Mucosa of descending colon (tissue), 3 donors: Measurements from ENCODE around the gene TP53. TPM values are rescaled to one million over a fixed set of nuclear protein-coding genes. Genes with fewer than 3 reads are reported as not detected.

ENCODE experiments used
- ATAC-seq: fragments of 200-7000 bp; cut with Tn5 transposase; one replicate; pipeline ENCODE4 v1.9.1; 2020; ENCODE audit warnings: mild to moderate bottlenecking, moderate library complexity
- DNase-seq, 3 donors: peaks; one replicate each; pipeline ENCODE4 v3.0.0-alpha.2; 2020
- H3K36me3 ChIP-seq: fragments of 200-600 bp; one replicate; pipeline ENCODE4 v1.8.0; 2021; ENCODE audit warnings: low read depth, mild to moderate bottlenecking
- H3K4me1 ChIP-seq: fragments of 200-600 bp; one replicate; pipeline ENCODE4 v1.8.0; 2021; ENCODE audit warnings: low read depth, mild to moderate bottlenecking
- H3K4me3 ChIP-seq: fragments of 200-600 bp; one replicate; pipeline ENCODE4 v1.8.0; 2021; ENCODE audit warnings: mild to moderate bottlenecking
- H3K9me3 ChIP-seq: fragments of 200-600 bp; one replicate; pipeline ENCODE4 v1.8.0; 2021; ENCODE audit warnings: mild to moderate bottlenecking
- intact Hi-C, 2 donors: fragments of 100-400 bp; cut with DNase I in 1 of 2; cut with micrococcal nuclease in 1 of 2; formaldehyde crosslinking; loops; one replicate each; pipeline versions ENCODE4 v1.11.0 to v1.11.1; 2022; cut with DNase I, micrococcal nuclease
- long read RNA-seq, 2 donors: library from polyadenylated mRNA; unstranded; transcript quantifications; one replicate each; pipeline ENCODE4 v2.0.0, GENCODE V29; 2019 to 2021
- total RNA-seq, 3 donors: library from RNA; stranded (reverse); fragmentation: NEBNext Ultra II Directional in 2 of 3; extraction: Animal tissue kit (Norgen Biotek cat#: 25700) in 2 of 3; gene quantifications; one replicate each; pipeline versions ENCODE4 v1.2.1 to v1.2.4, GENCODE V29; 2021 to 2023
- TF ChIP-seq, protein P1 (sequence below): fragments of 200-600 bp; IDR thresholded peaks from one replicate; pipeline ENCODE4 v1.8.0; 2022; ENCODE audit warnings: antibody characterized with exemption, mild to moderate bottlenecking
- donor health status: DM: no; HTN: no; CAD: no; lungs with moderate emphysema.
- donor health status: DM: no; HTN: no; CAD: no.
- donor health status: DM: no; HTN: yes; CAD: no.

Gene TP53
- total RNA-seq, result 10 to 100 TPM; 33.9 to 75.2 (median 57.0) TPM
- long read RNA-seq, donor 1, partial matches to known transcripts, result 8 of 14 reads
- long read RNA-seq, donor 1, other reads (novel, unspliced or antisense), result 0 of 14 reads
- long read RNA-seq, donor 2, transcript TP53-227 (11 exons, 2,579 nt), result major isoform, 17 of 26 reads
- long read RNA-seq, donor 2, partial matches to known transcripts, result 0 of 26 reads
- long read RNA-seq, donor 2, other reads (novel, unspliced or antisense), result 6 of 26 reads

DNA sequence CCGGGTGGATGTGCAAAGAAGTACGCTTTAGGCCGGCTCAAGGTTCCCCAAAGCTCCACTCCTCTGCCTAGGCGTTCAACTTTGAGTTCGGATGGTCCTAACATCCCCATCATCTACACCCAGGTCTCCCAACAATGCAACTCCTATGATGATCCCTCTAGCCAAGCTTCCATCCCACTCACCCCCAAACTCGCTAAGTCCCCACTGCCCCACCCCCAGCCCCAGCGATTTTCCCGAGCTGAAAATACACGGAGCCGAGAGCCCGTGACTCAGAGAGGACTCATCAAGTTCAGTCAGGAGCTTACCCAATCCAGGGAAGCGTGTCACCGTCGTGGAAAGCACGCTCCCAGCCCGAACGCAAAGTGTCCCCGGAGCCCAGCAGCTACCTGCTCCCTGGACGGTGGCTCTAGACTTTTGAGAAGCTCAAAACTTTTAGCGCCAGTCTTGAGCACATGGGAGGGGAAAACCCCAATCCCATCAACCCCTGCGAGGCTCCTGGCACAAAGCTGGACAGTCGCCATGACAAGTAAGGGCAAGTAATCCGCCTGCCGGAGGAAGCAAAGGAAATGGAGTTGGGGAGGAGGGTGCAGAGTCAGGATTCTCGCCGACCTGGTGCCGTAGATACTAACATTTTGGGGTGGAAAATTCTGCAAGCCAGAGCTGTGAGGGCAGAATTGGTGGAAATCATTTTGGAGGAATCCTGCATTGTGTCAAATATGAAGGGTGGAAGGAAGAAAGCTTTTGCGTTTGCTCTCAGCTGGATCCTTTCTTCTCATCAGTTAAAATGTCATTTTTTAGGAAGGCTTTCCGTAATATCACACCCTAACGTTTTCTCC is at the start of gene TP53:
TSS of gene TP53 (minus strand) at position 419 of the 836 bp plus-strand sequence. CDS start 10,896 bp downstream, outside the sequence.
- ATAC-seq, result peak; percentile 73
- H3K4me1 ChIP-seq, result peaks cover 23% of the 10 kb centered on the region
- H3K9me3 ChIP-seq, result no peaks in the 10 kb centered on the region
- intact Hi-C loops, result loop anchor here in 1 of 2 donors (10.0 kb wide), 1 partner anchor 52 kb away; the partner anchor contains the start of gene SHBG
- no peaks in the 10 kb centered on the region for H3K36me3 ChIP-seq
- peak; percentile 88 to 94 (median 90) for DNase-seq
- H3K4me3 ChIP-seq, result peak within 1 kb of the TSS; percentile 72
- TF ChIP-seq, protein P1, sequence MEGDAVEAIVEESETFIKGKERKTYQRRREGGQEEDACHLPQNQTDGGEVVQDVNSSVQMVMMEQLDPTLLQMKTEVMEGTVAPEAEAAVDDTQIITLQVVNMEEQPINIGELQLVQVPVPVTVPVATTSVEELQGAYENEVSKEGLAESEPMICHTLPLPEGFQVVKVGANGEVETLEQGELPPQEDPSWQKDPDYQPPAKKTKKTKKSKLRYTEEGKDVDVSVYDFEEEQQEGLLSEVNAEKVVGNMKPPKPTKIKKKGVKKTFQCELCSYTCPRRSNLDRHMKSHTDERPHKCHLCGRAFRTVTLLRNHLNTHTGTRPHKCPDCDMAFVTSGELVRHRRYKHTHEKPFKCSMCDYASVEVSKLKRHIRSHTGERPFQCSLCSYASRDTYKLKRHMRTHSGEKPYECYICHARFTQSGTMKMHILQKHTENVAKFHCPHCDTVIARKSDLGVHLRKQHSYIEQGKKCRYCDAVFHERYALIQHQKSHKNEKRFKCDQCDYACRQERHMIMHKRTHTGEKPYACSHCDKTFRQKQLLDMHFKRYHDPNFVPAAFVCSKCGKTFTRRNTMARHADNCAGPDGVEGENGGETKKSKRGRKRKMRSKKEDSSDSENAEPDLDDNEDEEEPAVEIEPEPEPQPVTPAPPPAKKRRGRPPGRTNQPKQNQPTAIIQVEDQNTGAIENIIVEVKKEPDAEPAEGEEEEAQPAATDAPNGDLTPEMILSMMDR, result no peak

DNA sequence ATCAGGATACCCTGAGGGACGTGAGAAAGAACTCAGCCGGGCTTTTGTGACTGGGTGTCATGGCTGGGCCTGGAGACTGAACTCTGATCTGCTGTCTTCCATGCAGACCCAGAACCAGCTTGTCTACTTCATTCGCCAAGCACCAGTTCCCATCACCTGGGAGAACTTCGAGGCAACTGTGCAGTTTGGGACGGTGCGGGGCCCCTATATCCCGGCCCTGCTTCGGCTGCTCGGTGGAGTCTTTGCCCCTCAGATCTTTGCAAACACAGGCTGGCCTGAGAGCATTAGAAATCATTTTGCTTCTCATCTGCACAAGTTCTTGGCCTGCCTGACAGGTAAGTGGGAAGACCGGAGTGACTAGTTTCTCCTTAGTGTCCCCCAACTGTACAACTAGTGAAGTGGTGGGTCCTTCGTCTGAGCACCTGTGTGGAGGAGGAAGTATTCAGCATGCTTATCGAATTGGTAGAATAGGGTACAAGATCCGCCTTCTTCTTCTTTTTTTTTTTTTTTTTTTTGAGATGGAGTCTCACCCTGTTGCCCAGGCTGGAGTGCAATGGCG is 45.8 kb upstream of the TP53 start:
- H3K9me3 ChIP-seq, result no peaks in the 10 kb centered on the region
- TF ChIP-seq, protein P1, result no peak
- intact Hi-C loops, result no loop called here
- H3K4me1 ChIP-seq, result no peaks in the 10 kb centered on the region
- DNase-seq, result no peak
- no peaks in the 10 kb centered on the region for H3K36me3 ChIP-seq
- no peak for ATAC-seq
- H3K4me3 ChIP-seq, result no peak overlapping the region

DNA sequence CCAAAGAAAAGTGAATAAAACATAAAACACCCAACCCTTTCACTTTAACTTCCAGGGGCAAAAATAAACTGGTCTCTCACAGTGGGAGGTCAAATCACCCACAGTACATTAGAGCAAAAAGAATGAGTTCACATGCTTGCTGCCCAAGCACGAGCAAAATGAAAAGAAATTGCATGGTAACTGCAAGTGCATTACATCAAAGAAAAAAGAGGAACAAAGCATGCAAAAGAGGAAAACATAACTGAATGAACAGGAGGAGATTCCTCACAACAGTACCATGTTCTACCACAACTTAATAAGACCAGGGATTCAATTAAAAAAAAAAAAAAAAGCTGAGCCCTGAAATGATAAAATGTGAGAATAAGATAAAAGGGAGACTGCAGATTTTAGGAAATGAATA is 42.5 kb upstream of the TP53 start:
- no peak for ATAC-seq
- intact Hi-C loops, result no loop called here
- DNase-seq, result no peak
- TF ChIP-seq, protein P1, result no peak
- no peaks in the 10 kb centered on the region for H3K36me3 ChIP-seq
- no peaks in the 10 kb centered on the region for H3K4me1 ChIP-seq
- no peaks in the 10 kb centered on the region for H3K9me3 ChIP-seq
- no peak overlapping the region for H3K4me3 ChIP-seq

DNA sequence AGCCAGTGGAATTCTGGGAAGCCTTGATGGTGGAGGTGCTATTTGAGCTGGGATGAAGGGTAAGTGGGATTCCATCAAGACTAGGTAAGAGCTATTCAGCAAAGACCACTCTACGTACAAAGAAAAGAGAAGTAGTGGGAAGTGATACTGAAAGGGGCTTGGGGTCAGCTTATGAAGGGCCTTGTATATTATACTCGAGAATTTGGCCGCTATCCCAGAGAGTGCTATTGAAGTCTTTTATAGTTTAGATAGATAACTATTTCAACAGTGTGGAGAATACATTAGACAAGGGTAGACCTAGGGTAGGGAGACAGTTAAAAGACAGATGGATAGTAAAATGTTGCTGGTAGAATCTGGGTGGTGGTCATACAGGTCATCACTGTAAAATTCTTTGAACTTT is 40.6 kb upstream of the TP53 start:
- Histone ChIP-seq H3K4me3 (no peak overlapping the region), H3K4me1 (no peaks in the 10 kb centered on the region), H3K9me3 (no peaks in the 10 kb centered on the region), H3K36me3 (no peaks in the 10 kb centered on the region)
- TF ChIP-seq, protein P1, result no peak
- intact Hi-C loops, result no loop called here
- ATAC-seq, result no peak
- no peak for DNase-seq

DNA sequence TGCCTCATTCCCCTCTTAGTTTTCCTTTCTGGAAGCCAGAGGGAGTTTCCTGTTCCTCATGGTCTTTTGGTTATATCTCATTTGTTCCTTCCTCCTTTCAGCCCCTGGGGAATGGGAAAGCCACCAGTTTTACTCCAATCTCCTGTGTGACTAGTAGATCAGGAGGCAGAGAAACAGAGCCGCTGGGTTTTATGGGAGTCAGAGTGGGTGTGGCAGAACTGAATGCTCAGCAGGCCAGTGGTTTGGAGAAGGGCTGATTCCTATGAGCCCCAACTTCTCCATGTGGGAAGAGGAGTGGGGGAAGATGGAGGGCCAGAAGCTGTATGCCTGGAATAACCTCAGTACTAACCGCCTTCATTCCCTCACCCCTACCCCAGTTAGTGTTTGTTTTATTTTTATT is 34.3 kb upstream of the TP53 start:
- no peaks in the 10 kb centered on the region for H3K36me3 ChIP-seq
- TF ChIP-seq, protein P1, result no peak
- H3K4me1 ChIP-seq, result peaks cover 9% of the 10 kb centered on the region
- DNase-seq (no peak), ATAC-seq (no peak)
- intact Hi-C loops, result no loop called here
- H3K4me3 ChIP-seq, result no peak overlapping the region
- no peaks in the 10 kb centered on the region for H3K9me3 ChIP-seq
